B cell (primary cell): ENCODE measurements around the gene TRPM2. TPM values are rescaled to one million over a fixed set of nuclear protein-coding genes. Genes with fewer than 3 reads are reported as not detected.

Experiments
- ATAC-seq: fragments of 200-7000 bp; cut with Tn5 transposase; one replicate; pipeline ENCODE4 v1.10.0; 2021; ENCODE audit warnings: low read depth, mild to moderate bottlenecking, moderate number of reproducible peaks, moderate library complexity
- CTCF ChIA-PET: fragments of 350-600 bp; sonication (Branson Sonifier 250); formaldehyde crosslinking; loops from one replicate; lab custom pipeline; 2021; ENCODE audit warnings: antibody characterized with exemption, inconsistent platforms; lab: Charles Lee
- POLR2A ChIA-PET: fragments of 350-600 bp; sonication (Branson Sonifier 250); formaldehyde crosslinking; loops from one replicate; lab custom pipeline; 2021; ENCODE audit warnings: antibody characterized with exemption; lab: Charles Lee
- DNase-seq: peaks from one replicate; pipeline ENCODE4 v3.0.0; 2013
- H2AFZ ChIP-seq: 2 replicates; pipeline ENCODE4 v1.6.1; 2012; ENCODE audit warnings: mild to moderate bottlenecking, low read depth, low read length; ENCODE audit not compliant: insufficient read depth, poor library complexity, severe bottlenecking
- H3K27ac ChIP-seq, 2 donors: 1 replicate in 1 of 2; 2 replicates in 1 of 2; pipeline ENCODE4 v1.5.1; 2012 to 2013; ENCODE audit warnings: low read length in 2 of 2, mild to moderate bottlenecking in 2 of 2, moderate library complexity in 1 of 2
- H3K27me3 ChIP-seq, 4 experiments: fragments of 200-600 bp in 1 of 4; sonication (generic) in 1 of 4; replicated peaks in 1 of 4; 1 replicate in 2 of 4; 2 replicates in 2 of 4; pipeline versions ENCODE4 v1.6.1 to v1.7.0; 2013 to 2016; ENCODE audit warnings: low read length in 3 of 4, mild to moderate bottlenecking in 2 of 4, mixed read lengths in 1 of 4, moderate library complexity in 1 of 4; ENCODE audit not compliant: insufficient read depth in 4 of 4, control insufficient read depth in 3 of 4; ENCODE audit errors: control extremely low read depth in 1 of 4
- H3K36me3 ChIP-seq, 2 experiments: replicated peaks in 1 of 2; 1 replicate in 1 of 2; 2 replicates in 1 of 2; pipeline versions ENCODE4 v1.6.1 to v1.7.1; 2013; ENCODE audit warnings: low read length in 1 of 2; ENCODE audit not compliant: insufficient read depth in 2 of 2, control insufficient read depth in 1 of 2; ENCODE audit errors: control extremely low read depth in 1 of 2, extremely low read depth in 1 of 2
- H3K4me1 ChIP-seq, 2 donors: fragments of 200-600 bp in 1 of 2; sonication (generic) in 1 of 2; 1 replicate in 1 of 2; 2 replicates in 1 of 2; pipeline versions ENCODE4 v1.5.1 to v1.6.1; 2013 to 2017; ENCODE audit warnings: low read length in 2 of 2; ENCODE audit not compliant: control insufficient read depth in 2 of 2, insufficient read depth in 2 of 2
- H3K4me2 ChIP-seq: replicated peaks from 2 replicates; pipeline ENCODE3; 2012; ENCODE audit warnings: mild to moderate bottlenecking, low read depth, low read length; ENCODE audit not compliant: poor library complexity, severe bottlenecking
- H3K4me3 ChIP-seq, 5 experiments: fragments of 200-600 bp in 1 of 5; sonication (generic) in 1 of 5; 1 replicate in 3 of 5; 2 replicates in 2 of 5; pipeline versions ENCODE4 v1.5.1 to v1.7.0; 2011 to 2016; ENCODE audit warnings: low read length in 4 of 5, mild to moderate bottlenecking in 4 of 5, low read depth in 2 of 5, control low read depth in 1 of 5, moderate library complexity in 1 of 5; ENCODE audit not compliant: insufficient read depth in 1 of 5; ENCODE audit errors: control extremely low read depth in 1 of 5, extremely low read depth in 1 of 5
- H3K79me2 ChIP-seq: fragments of 200-600 bp; sonication (generic); one replicate; pipeline ENCODE4 v1.6.0; 2016; ENCODE audit warnings: low read length; ENCODE audit not compliant: control insufficient read depth, insufficient read depth
- H3K9ac ChIP-seq: fragments of 200-600 bp; sonication (generic); 2 replicates; pipeline ENCODE4 v1.6.1; 2017; ENCODE audit warnings: mild to moderate bottlenecking, low read length, moderate library complexity
- H3K9me3 ChIP-seq, 3 donors: one replicate each; pipeline versions ENCODE4 v1.6.1 to v1.7.1; 2013; ENCODE audit warnings: low read length in 2 of 3; ENCODE audit not compliant: control insufficient read depth in 2 of 3, insufficient read depth in 1 of 3; ENCODE audit errors: control extremely low read depth in 1 of 3
- H4K20me1 ChIP-seq: 2 replicates; pipeline ENCODE4 v1.6.0; 2012; ENCODE audit warnings: mild to moderate bottlenecking, low read length; ENCODE audit not compliant: insufficient read depth, control insufficient read depth, poor library complexity, severe bottlenecking
- H3K27ac Mint-ChIP-seq: one replicate; pipeline ENCODE4 v1.8.0; 2021; ENCODE audit warnings: mixed read lengths
- H3K27me3 Mint-ChIP-seq: one replicate; pipeline ENCODE4 v1.8.0; 2021; ENCODE audit warnings: mixed read lengths
- H3K4me1 Mint-ChIP-seq: one replicate; pipeline ENCODE4 v1.8.0; 2021; ENCODE audit warnings: mixed read lengths
- H3K4me3 Mint-ChIP-seq: one replicate; pipeline ENCODE4 v1.8.0; 2021; ENCODE audit warnings: mixed read lengths
- H3K9me3 Mint-ChIP-seq: one replicate; pipeline ENCODE4 v1.8.0; 2022; ENCODE audit warnings: mixed read lengths; ENCODE audit not compliant: insufficient read depth
- CTCF ChIP-seq: fragments of 200-600 bp; IDR thresholded peaks from one replicate; pipeline ENCODE4 v1.8.0; 2022; ENCODE audit warnings: antibody characterized with exemption, mild to moderate bottlenecking
- EZH2 ChIP-seq: IDR thresholded peaks from 2 replicates; pipeline ENCODE4 v1.6.1; 2012; ENCODE audit warnings: borderline replicate concordance, low read depth, mild to moderate bottlenecking, moderate library complexity, low read length; ENCODE audit not compliant: insufficient read depth, poor library complexity, severe bottlenecking
- WGBS: methylation state at CpG from one replicate; pipeline ENCODE4 v1.1.5; 2013; ENCODE audit warnings: missing lambda C conversion rate; ENCODE audit not compliant: insufficient coverage; 5-methylcytosine and 5-hydroxymethylcytosine counted together
- intact Hi-C: fragments of 100-400 bp; cut with micrococcal nuclease; formaldehyde crosslinking; loops from one replicate; pipeline ENCODE4 v1.10.0; 2022
- polyA plus RNA-seq: library from polyadenylated mRNA; depleted of rRNA; stranded (reverse); fragments of >200 nt; gene quantifications from 2 replicates; pipeline ENCODE4 v1.2.3, GENCODE V29; 2012
- total RNA-seq, 2 donors: library from RNA; stranded (reverse); fragments of 120-200 nt in 1 of 2; gene quantifications; 1 replicate in 1 of 2; 2 replicates in 1 of 2; pipeline versions ENCODE4 v1.2.3 to v1.2.4, GENCODE V29; 2013 to 2022

The TRPM2 gene
- total and polyA plus RNA-seq, 2 donors (not counting 1 experiment from before 2014, with no cell fraction given): 1.6 to 8.4 TPM

GRCh38 chr21:44363278-44363677 lies 9.9 kb downstream of the TRPM2 start:
- Histone ChIP-seq H3K27me3 (no peaks in the 10 kb centered on the region), H3K9ac (no peak overlapping the region), H3K4me1 (peaks cover 7% of the 10 kb centered on the region in 2 donors), H4K20me1 (no peaks in the 10 kb centered on the region), H3K4me3 (no peak overlapping the region), H3K4me2 (no peak overlapping the region), H3K27ac (no peak overlapping the region), H2AFZ (no peak overlapping the region), H3K9me3 (peaks cover 0 to 10% (median 0%) of the 10 kb centered on the region in 3 donors), H3K36me3 (peaks cover 0 to 3% of the 10 kb centered on the region in 2 experiments), H3K79me2 (peaks cover 13% of the 10 kb centered on the region)
- ATAC-seq (no peak), DNase-seq (no peak)
- TF ChIP-seq EZH2 (no peak), CTCF (no peak)
- H3K27ac Mint-ChIP-seq: no peak overlapping the region
- CTCF ChIA-PET: no interaction called here
- no peaks in the 10 kb centered on the region for H3K27me3 Mint-ChIP-seq
- no peak overlapping the region for H3K4me3 Mint-ChIP-seq
- peaks cover 9% of the 10 kb centered on the region for H3K4me1 Mint-ChIP-seq
- H3K9me3 Mint-ChIP-seq: peaks cover 5% of the 10 kb centered on the region
- POLR2A ChIA-PET: interaction anchor here (0.7 kb wide), 1 partner anchor 24 kb away, joined by 3 read pairs; the partner anchor contains the start of gene CFAP410
- WGBS: no CpG with 5 or more reads among the region's 1 CpG
- intact Hi-C loops: no loop called here

- ChIA-PET POLR2A (interaction anchor here (0.6 kb wide), 1 partner anchor 109 kb away, joined by 3 read pairs; no protein-coding TSS in a partner anchor), CTCF (no interaction called here)
- H3K4me3 ChIP-seq: no peak overlapping the region
- intact Hi-C loops: no loop called here
- no peak overlapping the region for H3K4me2 ChIP-seq
- no peak for TF ChIP-seq EZH2
- no peak for TF ChIP-seq CTCF
- DNase-seq: no peak
- WGBS: 87% methylated on average over 21 of the region's 22 CpGs
- no peak overlapping the region for H3K27ac ChIP-seq
- H3K4me1 ChIP-seq: peaks cover 7% of the 10 kb centered on the region in 2 donors
- Mint-ChIP-seq H3K9me3 (peaks cover 5% of the 10 kb centered on the region), H3K4me3 (no peak overlapping the region), H3K27me3 (no peaks in the 10 kb centered on the region), H3K4me1 (peaks cover 8% of the 10 kb centered on the region), H3K27ac (no peak overlapping the region)
- no peak overlapping the region for H2AFZ ChIP-seq
- no peak overlapping the region for H3K9ac ChIP-seq
- ATAC-seq: no peak
- no peaks in the 10 kb centered on the region for H4K20me1 ChIP-seq
- H3K27me3 ChIP-seq: no peaks in the 10 kb centered on the region
- H3K9me3 ChIP-seq: peaks cover 0 to 14% (median 0%) of the 10 kb centered on the region in 3 donors
- H3K79me2 ChIP-seq: peaks cover 13% of the 10 kb centered on the region
- H3K36me3 ChIP-seq: peaks cover 0 to 3% of the 10 kb centered on the region in 2 experiments
These were observed 11.0 kb downstream of the TRPM2 start for GRCh38 chr21:44364151-44365053.
